Retina (tissue), 1 donor: ENCODE results near the gene DHX35.
"Not testable (repeated sequence)": the region's sequence is repeated elsewhere in the genome, so short reads cannot be mapped to it uniquely, and the experiment has no call there.

Experiments
- DNase-seq: peaks from one replicate; pipeline ENCODE4 v3.0.0-alpha.2; 2016

DHX35 gene

GRCh38 chr20:38982291-38982690 is 20.1 kb downstream of the DHX35 start:
- no peak for DNase-seq

DNA sequence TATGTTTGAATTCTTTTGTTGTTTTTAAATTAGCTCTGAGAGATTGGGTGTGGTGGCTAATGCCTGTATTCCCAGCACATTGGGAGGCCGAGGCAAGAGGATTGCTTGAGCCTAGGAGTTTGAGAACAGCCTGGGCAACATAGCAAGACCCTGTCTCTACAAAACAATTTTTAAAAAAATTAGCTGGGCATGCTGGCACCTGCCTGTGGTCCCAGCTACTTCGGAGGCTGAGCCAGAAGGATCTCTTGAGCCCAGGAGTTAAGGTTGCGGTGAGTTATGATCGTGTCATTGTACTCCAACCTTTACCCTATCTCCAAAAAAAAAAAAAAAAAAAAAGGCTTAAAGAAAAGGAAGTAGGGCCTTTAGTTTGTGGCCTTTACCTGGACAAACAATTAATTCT is 22.9 kb downstream of the DHX35 start:
- no peak for DNase-seq

DNA sequence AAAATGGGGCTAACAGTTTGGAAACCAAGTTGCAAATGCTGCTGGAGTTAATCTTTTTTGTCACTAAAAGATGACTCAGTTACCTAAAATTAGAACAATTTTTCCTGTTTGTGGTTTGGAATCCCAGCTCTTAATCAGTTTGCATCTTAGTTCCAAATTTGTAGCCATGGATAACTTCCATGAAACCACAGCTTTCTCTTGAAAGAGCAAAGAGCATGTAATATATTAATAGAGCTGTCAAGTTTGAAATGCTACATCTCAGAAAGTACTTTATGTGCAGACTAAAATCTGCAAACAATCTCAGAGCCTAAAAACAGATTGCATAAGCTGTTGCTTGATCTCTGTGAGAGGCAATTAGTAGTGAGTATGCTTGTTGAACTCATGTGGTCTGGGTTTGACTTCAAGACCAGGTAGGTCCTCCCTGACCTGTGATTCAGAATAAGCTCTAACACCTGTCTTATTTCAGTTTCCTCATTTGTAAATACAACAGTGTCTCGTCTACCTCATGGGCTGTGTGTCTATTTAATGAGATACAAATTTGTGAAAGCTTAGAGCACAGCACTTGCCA is 23.5 kb downstream of the DHX35 start:
- DNase-seq: no peak

- DNase-seq: no peak
Measured at GRCh38 chr20:38986663-38987062, 24.5 kb downstream of the DHX35 start.

DNA sequence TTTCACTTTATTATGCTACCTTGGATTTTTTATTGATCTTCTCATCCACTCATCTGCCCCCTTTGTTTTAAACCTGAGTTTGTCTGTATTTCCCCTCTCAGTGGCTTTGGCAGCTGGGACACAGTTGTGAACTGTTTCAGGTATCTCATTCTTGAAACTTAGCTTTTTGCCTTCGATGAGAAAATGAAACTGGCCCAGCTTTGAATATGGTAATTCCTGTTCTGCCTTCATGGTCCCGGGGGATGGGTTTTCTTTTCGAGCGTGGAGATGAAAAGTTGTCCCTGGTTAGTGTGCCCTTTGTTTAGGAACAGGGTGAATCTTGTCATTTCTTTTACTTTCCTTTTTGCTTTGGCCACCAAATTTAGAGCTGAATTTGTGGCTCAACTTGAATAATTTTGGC is 25.6 kb downstream of the DHX35 start:
- DNase-seq: no peak

- no peak for DNase-seq
Measured at GRCh38 chr20:38990728-38991127, 28.6 kb downstream of the DHX35 start.

- DNase-seq: no peak
Measured at GRCh38 chr20:38991814-38992704, 29.9 kb downstream of the DHX35 start.

DNA sequence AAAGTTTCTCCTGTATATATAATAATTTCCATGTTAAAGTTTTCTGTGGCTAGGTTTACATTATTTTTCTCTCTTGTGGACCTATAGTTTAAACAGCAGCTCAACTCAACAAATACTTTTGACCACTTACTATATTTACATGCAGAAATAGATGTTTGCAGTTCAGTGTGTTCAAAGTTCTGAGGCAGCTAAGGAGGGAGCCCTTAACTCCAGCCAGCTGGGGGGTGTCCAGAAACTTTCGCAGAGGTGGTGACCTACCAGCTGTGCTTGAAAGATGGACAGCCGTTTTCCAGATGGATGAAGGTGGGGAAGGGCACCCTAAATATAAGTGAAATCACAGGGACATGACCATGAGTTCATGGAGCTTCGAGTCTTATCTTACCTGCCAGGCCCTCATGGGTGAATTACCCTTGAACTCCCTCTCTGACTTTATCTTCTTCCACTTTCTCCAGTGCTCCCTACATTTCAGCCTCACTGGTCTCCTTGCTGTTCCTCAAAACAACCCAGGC is 33.4 kb downstream of the DHX35 start:
- DNase-seq: no peak

DNA sequence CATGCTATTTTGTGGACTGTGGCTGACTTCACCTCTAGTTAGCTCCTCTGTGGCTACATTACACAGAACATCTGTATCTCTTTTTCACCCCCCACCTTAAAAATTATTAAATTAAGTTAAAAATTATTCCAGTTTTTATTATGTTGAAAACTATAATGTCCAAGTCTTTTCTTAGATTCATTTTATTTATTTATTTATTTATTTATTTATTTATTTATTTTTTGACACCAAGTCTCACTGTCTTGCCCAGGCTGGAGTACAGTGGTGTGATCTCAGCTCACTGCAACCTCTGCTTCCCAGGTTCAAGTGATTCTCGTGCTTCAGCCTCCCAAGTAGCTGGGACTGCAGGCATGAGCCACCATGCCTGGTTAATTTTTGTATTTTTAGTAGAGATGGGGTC is 34.7 kb downstream of the DHX35 start:
- not testable (repeated sequence) for DNase-seq

GRCh38 chr20:38997622-38998021 is 35.5 kb downstream of the DHX35 start:
- no peak for DNase-seq

- no peak for DNase-seq
Measured at GRCh38 chr20:38999217-38999616, 37.1 kb downstream of the DHX35 start.

GRCh38 chr20:38999965-39000910 is 38.1 kb downstream of the DHX35 start:
- no peak for DNase-seq

DNA sequence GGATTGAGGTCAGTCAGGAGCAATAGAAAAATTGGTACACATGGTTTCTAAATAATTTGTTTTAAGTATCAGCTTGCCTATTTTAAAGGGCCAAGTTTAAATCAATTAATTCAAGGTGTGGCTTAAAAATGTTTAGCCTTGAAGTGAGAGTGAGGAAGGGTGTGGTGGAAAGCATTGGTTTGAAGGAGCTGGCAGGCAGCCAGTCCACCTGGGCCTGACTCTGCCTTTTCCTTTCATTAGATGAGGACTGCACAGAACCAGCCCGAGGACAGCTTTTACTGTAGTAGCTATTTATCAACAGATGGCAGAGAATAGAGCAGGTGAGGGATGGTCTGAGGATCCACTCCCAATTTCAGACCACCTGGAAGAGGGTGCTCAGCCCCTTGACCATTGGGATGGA is 42.4 kb downstream of the DHX35 start:
- DNase-seq: no peak

- DNase-seq: no peak
Measured at GRCh38 chr20:39009348-39009747, 47.2 kb downstream of the DHX35 start.

GRCh38 chr20:39010496-39010895 is 48.4 kb downstream of the DHX35 start:
- DNase-seq: no peak

- no peak for DNase-seq
Measured at GRCh38 chr20:39013662-39014109, 51.5 kb downstream of the DHX35 start.

- DNase-seq: no peak
Measured at GRCh38 chr20:39016041-39016440, 53.9 kb downstream of the DHX35 start.

DNA sequence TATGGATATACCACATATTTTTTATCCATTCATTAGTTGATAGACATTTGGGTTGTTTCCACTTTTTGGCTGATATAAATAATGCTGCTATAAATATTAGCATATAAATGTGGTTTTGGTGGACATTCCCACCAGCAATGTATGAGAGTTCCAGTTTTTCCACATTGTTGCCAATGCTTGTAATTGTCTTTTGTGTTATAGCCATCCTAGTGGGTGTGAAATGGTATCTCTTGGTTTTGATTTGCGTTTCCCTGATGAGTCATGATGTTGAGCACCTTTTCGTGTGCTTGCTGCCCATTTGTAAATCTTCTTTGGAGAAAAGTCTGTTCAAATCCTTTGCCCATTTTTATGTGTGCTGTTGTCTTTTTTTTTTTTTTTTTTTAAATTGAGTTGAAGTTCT is 54.4 kb downstream of the DHX35 start:
- no peak for DNase-seq

DNA sequence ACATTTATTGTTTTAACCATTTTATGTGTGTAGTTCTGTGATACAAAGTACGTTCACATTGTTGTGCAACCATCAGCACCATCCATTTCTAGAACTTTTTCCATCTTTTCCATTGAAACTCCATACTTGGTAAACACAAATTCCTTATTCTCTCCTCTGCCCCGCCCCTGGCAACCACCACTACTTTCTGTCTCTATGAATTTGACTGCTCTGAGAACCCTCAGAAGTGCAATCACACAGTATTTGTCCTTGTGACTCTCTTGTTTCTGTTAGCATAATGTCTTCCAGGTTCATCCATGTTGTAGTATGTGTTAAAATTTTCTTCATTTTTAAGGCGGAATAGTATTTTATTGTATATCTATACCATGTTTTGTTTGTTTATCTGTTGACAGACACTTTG is 56.9 kb downstream of the DHX35 start:
- DNase-seq: no peak

- DNase-seq: no peak
Measured at GRCh38 chr20:39019805-39020325, 57.7 kb downstream of the DHX35 start.

DNA sequence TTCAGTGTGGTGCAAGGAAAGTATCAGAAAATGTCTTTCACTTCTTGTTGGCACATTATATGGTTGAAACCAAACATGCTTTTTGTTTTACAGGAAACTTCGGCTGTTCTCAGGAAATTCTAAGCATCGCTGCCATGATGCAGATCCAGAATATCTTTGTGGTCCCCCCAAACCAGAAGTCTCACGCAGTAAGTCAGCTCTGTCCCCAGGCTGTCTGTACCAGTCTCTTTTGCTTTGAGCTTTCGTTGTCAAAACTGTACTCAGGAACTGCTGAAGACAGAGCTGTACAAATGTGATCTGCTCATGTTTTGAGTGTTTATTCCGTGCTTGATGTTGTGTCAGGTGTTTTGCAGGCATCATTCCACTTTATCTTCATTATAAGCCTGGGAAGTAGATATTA is 59.6 kb downstream of the DHX35 start:
- no peak for DNase-seq

GRCh38 chr20:39025883-39026282 is 63.7 kb downstream of the DHX35 start:
- DNase-seq: no peak

DNA sequence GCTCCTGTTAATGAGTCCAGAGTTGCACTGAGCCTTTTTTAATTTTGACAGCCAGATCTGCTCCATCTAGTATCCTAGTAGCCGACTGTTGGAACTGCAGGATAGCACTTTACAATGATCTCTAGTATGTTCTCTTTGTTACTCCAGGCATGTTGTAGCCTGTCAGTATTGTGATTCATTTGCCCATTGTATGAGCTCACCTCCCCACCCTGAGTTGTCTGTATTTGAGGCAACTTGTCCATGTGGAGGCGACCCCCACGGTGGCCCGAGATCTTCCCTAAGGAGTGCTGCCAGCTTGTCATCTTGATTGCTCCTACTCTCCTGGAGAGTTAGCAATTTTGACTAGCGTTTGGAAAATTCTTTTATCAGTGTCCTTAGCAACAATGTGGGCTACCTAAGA is 67.2 kb downstream of the DHX35 start:
- DNase-seq: no peak
